Measurements from ENCODE around the gene DAPK2.

Gene DAPK2

DNA sequence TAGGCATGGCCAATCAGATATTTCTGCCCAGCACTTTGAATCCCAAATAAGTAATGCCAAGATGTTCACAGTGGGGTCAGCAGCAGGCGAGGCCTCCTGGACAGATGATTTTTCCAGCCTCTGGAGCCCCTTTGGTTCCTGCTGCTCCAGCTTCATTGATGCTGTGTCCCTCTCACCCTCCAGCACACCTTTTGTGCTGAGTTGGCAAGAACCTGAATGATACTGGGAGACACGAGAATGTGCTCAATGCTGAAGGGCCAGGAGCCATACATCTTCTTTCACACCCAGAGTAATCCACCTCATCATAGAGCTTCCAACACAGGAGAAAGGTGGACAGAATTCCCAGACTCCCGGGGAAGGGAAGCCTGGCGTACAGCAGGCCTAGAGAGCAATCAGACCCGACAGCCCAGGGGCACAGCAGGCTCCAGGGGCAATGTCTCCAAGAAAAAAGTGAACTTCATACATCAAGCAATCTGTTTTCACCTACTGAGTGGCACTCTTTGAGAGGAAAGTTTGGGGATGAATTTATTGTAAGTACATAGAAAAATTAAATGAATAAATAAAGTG lies 6.7 kb upstream of the DAPK2 start:
- no peak for DNase-seq

DNA sequence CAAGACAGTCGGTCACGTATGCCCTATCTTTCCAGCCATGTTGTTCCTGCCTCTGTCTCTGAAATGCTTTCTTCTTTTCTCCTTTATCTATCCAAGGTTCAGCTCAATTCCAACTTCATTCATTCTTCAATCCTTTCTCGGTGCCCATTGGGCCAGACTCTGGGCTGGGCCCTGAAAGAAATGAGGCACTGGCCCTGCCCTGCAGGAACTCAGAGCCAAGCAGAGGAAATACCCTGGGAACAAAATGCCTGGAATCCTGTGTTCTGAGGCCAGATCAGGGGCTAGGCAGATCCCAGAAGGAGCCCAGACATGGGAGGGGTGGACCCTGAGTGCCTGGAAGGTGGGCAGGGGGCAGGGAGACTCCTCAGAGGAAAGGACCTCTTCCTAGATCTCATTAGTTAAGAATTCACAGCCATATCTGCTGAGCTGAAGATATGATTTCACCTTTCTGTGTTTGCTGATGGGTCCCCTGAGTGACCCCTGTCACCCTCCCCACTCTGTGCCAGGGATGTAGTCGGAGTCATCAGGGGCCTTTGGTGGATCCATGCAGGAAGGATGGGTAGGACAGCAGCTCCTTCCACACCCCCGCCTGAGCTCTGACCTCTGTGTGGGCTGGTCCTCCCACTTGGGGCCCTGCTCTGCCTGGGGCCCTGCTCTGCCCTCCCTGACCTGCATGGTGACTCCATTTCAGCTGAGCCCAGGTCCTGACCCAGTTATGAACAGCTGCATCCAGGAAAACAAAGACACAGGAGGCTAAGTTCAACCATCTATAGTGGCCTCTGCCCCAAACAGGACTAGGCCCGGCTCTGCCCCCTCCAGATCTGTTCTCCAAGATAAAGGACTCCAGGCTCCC lies 5.3 kb upstream of the DAPK2 start:
- DNase-seq: no peak

DNA sequence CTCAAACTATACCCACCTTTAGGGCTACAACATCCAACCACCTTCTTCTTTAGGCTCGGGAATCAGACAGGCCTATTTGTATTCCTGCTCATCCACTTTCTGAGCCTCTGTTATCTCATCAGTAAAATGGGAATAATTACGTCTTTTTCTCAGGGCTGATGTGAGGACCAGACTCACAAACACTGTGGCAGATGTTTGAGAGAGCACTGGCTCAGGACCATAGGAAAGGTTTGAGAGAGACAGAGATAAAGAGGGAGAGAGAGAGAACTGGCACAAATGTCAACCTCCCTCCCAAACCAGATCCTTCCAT lies 4.8 kb upstream of the DAPK2 start:
- no peak for DNase-seq

DNA sequence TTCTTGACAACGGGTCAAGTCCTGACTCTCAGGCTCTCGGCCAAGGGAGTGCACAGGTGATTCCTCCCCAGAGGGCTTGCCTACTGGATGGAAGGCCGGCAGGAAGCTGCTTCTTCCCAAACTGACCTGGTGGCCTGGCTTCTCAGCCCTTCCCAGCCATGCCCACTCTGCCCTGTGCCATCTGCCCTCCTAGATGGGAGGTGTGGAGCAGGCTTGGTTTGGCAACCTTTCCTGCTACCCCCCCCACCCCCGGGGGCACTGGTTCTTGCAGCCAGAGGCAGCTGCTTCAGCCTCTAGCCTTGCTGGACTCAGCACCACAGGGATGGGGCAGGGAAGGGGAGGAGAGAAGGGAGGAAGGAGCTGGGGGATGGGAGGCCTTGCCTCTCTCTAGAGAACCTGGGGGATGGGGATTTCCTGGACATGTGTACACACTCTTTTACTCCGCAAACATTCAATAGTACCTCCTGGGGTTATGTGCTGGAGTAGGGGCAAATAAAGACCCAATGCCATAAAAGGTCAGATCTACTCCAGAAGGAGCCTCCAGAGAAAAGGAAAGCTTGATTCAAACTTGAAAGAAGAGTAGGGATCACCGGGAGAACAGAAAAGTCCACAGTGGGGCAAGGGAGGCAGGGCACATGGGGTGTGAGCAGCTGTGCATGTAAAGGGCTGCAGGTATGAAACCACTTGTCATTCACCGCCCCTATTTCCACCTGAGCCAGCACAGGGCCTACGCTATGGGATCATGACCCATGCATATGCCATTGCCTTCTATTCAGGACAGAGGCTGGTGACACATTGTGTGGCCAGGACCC lies 4.2 kb upstream of the DAPK2 start:
- no peak for DNase-seq

DNA sequence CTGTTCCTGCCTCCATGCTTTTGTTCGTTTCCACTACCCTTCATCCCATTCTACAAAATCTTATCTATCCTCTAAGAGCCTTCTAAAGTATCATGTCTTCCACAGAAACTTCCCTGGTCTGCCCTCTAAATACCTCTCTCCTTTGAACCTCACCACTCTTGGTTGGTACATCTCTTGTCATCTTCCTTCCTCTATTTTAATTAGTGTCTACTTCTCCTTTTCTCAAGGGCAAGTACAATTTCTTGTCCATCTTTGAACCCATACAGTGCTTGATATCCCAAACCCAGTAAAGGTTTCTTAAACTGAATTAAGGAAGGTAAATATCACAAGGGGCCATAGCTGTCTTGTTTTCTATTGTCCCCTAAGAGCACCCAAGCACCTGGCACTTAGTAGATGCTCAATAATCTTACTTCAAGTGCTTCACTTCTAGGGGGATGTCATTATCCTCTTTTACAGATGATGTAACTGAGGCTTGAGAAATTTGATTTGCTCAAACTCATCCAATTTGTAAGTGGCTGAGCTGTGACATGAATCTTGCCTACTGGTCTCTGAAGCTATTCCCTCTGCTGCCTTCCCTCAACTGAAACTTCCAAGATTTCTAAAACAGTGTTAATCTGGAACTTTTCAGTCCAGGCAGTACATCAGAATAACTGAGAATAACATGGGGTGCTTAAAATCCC lies 2.6 kb upstream of the DAPK2 start:
- DNase-seq: no peak

DNA sequence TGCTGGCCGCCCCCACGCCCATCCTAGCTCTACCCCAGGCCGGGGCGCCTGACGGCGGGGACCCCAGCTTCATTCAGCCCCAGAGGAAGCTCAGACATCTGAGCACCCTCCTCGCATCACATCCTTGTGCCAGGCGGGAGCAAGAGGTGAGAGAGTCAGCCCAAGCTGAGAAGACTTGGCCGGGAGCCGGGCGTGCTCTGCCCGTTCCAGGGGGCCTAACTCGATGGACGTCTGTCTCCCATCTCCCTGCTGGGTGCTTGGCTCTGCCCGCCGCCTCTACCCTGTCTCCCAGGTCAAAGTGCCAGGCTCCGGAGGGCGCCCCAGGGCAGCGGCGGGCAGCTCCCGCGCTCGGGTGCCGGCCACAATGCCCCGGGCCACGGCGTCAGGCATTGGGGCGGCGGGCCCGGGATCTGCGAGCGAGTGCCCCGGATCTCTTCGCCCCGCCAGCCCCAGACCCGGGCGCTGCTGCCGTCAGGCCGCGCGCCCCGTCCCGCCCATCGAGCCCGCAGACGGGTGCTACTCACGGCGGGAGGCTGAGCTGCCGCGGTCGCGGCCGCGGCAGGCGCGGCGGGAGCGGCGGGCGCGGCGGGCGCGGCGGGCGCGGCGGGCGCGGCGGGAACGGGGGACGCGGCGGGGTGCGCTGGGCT lies 388 bp downstream of the DAPK2 start:
- DNase-seq: no peak

DNA sequence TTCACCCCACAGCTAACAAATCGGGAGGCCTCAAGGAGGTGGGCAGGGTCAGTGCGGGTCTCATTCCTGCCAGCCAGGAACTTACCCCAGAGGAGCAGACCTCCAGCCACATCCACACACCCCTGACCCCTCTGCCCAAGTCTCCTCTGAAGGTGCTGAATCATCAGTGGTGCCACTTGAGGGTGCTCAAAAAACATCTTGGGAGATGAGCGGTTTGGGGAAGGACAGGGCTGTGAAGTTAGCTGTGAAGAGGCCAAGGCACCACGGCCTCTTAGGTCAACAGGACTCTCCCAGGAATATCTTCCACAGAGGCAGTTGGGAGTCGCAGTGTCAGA lies 1.2 kb downstream of the DAPK2 start:
- no peak for DNase-seq

DNA sequence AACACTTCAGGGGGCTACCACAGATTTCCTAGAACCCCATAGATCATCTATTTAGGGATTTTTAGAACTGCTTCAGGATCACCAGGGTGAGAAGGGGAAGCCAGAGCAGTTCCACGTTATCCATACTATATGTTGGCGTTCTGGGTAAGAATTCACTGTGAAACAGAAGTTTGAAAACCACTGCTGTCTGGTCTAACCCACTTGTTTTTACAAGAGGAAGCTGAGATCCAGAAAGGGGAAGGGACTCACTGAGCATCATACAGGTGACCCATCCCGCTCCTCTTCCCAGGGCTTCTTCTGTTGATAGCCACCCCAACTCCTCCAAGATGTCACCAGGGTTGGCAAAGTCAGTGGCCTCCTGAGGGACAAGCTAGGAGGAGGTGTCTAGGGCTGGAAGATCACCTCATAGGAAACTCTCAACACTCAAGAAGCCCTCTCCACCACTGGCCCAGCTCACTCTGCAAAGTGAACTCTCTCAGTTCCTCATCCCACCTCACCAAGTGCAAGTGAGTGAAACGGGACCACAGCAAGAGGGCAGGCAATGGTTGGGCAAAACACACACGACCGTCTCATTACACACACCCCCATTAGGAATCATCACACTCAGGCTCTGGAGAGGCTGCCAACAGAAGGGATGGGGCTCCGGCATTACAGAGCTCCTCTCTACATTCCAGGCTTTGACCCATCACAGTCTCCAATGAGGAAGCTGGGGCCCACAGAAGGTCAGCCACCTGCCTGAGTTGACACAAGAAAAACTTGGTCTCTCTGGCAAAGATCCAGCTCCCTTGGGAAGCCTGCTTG lies 1.8 kb downstream of the DAPK2 start:
- DNase-seq: no peak

DNA sequence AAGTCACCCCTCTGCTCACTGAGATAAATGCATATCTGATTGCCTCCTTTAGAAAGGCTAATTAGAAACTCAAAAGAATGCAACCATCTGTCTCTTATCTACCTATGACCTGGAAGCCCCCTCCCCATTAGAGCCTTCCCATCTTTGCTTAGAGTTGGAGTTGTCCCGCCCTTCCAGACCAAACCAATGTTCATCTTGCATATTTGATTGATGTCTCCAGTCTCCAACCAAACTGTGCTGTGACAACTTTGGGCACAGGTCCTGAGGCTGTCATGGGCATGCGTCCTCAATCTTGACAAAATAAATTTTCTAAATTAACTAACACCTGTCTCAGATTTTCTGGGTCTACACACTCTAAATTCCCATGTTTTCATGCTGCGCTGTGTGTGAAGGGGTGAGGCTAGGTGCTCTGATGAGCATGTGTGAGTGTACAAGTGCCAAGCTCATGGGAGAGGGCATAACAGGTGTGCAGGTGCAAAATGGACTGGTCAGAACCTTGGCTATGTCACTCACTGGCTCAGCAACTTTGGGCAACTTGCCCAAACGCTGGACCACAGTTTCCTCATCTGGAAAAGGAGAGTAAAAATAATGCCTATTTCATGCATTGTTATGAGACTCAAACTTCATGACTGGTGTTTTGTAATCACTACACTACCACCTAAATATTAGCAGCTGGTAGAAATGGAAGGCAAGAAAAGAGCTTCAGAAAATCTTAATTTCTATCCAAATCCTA lies 7.2 kb downstream of the DAPK2 start:
- DNase-seq: no peak

DNA sequence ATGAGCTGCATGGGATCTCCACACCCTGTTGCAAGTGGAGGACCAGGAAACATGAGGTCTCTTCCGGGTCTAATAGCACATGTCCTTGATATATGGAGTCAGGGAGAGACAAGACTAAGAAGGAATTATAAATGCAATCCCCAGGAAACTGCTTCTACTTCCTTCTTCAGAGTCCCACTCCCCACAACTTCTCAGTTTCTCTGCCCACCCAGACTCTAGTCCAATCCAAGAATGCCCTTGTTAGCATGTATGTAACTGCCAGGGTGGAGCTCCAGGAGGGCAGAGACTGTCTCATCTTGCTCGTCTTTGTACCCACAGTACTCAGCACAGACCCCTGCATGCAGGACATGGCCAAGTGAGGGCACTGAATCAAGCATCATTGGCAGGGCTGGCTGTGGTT lies 8.3 kb downstream of the DAPK2 start:
- no peak for DNase-seq

DNA sequence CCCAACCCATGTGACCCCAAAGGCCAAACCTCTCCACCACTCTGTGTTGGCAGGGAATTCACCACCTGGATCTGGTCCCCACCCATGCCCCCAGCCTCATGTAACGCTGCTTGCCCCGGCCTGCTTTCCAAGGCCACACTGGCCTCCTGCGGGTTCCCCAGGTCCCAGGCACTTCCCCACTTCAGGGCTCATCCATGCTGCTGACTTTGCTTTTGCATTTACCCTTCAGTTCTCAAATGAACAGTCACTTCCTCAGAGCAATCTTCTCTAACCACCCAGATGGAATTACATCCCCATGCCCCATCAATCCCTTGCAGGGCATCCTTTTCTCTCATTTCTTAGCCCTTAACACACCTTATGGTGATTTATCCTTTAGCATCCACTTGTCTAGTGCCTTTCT lies 9.2 kb downstream of the DAPK2 start:
- no peak for DNase-seq

DNA sequence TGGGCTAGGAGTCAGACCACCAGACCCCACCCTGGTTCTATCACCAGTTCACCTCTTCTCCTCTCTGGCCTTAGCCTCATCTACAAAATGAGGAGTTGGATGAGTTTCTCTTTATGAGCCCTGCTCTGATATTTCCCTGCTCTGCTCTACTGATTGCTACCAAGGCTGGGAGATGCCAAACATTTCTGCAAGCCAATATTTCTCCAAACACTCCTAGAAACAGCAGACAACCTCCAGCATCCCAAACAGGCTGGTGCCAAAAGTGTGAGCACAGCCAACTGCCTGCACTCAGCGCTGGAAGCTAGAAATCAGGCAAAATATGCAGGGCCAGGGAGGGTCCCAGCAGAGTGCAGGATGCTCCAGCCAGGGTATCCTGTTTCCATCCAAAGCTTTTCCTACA lies 10.8 kb downstream of the DAPK2 start:
- no peak for DNase-seq

DNA sequence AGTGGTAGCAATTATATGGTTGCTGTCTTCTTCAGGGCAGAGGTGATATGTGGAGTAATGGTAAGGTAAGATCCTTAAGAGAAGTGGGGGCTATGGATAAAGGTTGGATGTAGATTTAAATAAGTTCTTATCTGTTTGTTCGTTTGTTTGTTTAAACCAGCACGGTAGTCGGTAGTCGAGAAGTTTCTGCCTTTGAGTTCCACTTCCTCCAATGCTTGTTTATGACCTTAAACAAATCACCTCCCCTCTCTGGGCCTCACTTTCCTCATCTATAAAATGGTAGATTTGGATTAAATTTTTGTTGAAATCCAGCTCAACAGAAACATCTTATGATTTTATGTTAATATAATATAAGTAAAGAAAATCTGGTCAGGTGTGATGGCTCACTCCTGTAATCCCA lies 11.8 kb downstream of the DAPK2 start:
- DNase-seq: no peak

DNA sequence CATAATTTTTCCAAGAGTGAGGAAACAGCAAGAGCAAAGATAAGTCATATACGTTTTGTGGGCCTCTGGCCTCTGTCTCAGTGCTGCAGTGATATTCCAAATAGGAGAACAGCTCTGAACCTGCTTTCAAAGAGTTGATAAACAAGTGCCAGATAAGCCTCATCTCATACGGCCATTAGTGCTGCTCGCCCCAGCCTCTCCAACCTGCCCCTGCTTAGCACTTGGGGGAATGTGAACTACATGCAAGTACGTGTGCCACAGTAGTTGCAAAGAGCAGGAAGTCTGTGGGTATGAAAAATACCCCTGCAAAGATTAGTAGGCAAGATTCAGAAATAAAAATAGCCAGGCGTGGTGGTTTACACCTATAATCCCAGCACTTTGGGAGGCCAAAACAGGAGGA lies 14.0 kb downstream of the DAPK2 start:
- DNase-seq: no peak

DNA sequence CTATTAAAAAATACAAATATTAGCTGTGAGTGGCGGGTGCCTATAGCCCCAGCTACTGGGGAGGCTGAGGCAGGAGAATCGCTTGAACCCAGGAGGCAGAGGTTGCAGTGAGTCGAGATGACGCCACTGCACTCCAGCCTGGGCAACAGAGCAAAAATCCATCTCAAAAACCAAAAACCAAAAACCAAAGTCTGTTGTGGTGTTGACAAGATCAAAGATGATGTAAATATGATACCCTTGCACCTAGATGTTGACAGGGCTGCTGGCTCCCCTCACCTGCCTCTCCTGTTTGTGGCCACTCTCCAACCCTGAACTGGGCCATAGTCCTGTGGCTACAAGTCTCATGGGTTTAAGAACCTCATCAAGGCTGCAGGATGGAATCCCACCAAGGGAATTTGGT lies 16.2 kb downstream of the DAPK2 start:
- no peak for DNase-seq

DNA sequence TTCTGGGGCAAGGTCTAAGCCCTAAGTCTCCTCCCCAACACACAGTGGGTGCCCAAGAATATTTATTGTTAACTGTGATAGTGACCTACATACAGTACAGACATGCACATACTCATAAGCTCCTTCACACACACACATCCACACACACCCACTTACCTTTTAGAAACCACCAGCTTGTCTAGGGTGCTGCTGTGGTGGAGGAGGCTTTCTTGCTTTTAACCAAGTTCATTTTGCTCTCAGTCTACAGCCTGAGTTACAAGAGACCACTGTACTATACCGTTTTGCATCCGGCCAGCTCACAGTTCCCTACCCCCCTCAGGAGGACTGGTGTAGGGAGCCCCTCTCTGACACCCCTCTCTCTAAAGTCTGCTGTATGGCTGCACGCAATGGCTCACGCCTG lies 16.7 kb downstream of the DAPK2 start:
- DNase-seq: no peak

DNA sequence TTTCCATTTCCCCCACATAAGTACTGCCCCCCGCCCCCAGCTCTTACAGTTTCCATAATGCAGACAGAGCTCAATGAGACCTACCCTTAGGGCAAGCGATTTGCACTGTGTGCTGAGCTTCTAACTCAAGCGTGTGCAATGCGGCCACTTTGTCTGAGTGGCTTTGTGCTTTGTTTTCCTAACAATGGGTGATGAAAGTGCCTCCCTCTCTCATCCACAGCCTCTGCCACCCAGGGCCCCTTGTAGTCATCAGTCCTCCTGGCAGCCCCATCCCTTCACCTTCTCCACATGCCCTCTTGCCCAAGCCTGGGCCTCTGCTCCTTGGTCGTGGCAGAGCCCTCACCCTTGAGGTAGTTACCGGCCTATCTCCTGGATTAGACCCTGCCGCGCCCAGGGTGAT lies 17.2 kb downstream of the DAPK2 start:
- DNase-seq: no peak

DNA sequence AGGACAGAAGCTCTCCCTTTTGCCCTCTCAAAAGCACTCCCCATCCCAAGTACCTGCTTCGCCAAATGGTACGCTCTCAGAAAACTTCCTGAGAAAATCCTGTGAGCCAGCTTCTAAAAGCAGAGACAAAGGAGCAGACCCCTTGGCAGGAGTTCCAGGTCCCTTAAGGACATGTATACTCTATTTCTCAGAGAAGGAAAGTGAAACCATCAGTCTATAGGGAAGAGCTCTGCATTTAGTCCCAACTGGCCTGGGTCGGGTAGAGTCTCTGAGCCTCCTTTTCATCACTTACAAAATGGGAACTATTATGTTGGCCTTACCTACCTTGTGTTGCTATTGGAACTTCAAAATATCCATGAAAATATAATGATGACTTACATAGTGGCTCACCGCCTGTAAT lies 19.7 kb downstream of the DAPK2 start:
- DNase-seq: no peak

DNA sequence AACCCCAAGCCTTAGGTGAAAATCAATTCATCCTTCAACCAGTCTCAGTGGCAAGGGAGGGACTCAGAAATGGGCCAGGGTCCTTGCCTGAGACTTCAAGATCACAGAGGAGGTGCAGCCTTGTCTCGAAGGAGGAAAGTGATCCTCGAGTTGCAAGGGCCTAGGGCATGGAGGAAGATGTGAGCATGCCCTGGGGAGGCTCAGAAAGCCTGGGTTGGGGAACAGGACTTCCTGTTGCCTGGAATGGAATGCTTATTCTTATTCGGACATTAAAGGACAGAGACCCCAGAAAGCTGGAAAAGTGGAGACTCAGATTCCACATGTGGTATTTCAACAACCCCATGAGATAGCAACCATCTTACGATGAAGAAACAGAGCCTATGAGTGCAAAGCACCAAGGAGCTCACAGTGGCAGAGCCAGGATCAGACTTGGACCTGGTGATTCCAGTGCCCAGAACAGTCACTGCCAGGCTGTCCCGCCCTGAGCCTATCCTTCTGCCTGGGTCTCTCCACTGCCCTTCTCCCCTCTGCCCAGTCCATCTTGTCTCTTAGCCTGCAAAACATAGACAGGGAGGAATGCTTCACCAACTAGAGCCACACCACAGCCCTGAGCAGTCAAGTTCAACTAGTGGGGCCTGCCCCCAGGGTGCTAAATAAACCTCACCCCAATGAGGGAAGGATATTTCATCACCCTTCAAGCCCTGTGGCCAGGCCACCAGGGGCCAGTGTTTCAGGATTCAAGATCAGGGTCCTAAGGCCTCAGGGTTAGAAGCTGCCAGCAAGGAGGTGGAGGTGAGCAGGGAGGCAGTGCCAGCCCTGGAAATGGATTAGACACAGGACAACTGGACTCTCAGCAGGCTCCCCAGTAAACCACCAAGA lies 21.9 kb downstream of the DAPK2 start:
- no peak for DNase-seq

DNA sequence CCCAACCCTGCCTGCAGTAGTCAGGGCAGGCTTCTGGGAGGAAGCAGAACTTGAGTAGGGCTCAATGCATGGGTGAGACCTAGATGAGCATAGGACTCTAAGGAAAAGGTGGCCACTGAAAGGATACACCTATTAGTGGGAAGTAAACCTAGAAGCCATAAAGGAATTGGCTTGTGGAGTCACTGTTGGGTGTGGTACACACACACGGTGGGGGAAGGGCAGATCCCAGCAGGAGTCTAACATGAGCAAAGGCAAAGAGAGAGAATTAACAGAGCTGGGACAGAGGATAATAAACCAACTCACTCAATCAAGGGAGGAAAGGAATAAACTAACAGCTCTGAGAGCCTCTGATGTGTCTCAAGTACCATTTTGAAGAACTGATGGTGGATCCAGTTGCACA lies 23.1 kb downstream of the DAPK2 start:
- no peak for DNase-seq

DNA sequence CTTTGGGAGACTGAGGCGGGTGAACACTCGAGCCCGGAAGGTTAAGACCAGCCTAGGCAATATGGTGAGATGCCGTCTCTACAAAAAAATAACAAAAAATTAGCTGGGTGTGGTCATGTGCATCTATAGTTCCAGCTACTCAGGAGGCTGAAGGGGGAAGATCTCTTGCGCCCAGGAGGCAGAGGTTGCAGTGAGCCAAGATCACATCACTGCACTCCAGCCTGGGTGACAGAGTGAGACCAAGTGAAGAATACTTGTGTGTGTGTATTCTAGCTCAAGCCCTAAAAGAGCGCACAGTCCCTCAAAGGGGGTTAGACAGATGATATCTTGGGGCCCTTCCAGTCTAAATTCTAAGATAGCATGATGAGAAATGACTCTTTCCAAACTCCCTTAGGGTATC lies 23.7 kb downstream of the DAPK2 start:
- DNase-seq: no peak
